ENCODE results near the gene CD300LG. TPM values are rescaled to one million over a fixed set of nuclear protein-coding genes. Genes with fewer than 3 reads are reported as not detected.

CD300LG gene
- total RNA-seq, 1 experiment from 2014 or later, result not detected

DNA sequence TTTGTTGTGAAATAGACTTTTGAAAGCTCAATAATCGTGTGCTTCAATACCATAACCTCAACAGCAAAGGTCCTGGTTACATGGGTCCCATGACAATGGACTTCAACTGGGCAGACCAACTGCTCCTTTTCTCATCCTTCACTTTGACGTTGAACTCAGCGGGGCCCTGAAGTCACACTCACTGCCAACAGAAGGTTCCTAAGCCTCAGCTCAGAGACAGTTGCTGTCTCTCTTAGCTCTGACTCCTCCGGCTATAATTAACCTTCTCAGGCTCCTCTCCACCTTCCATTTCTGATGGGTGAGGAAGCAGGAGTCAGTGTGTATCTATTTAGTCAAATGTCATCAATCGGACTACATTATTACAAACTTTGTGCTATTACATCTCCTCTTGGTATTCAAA lies 37.9 kb upstream of the CD300LG start:
- no peaks in the 10 kb centered on the region for H3K27me3 Mint-ChIP-seq (ENCODE audit: insufficient read depth, unreplicated experiment)
- ChIA-PET POLR2A (no interaction called here), CTCF (interaction anchor here (0.5 kb wide), 1 partner anchor 58 kb away, joined by 3 read pairs; no protein-coding TSS in a partner anchor)
- H3K36me3 Mint-ChIP-seq (ENCODE audit: insufficient read depth, unreplicated experiment), result peaks cover 6% of the 10 kb centered on the region
- no peaks in the 10 kb centered on the region for H3K4me1 Mint-ChIP-seq (ENCODE audit: insufficient read depth, unreplicated experiment)
- intact Hi-C loops (cut with micrococcal nuclease), result no loop called here
- H3K9me3 Mint-ChIP-seq (ENCODE audit: unreplicated experiment), result no peaks in the 10 kb centered on the region
- no peak overlapping the region for H3K27ac Mint-ChIP-seq (ENCODE audit: low read depth, unreplicated experiment)
- BruUV-seq (replicated peaks), result no TSS peak
- TF ChIP-seq CTCF (IDR thresholded peaks at IDR 0.05; ENCODE audit: unreplicated experiment), result no peak
- H3K4me3 Mint-ChIP-seq (ENCODE audit: unreplicated experiment), result no peak overlapping the region
- no peak for DNase-seq (ENCODE audit: unreplicated experiment)

DNA sequence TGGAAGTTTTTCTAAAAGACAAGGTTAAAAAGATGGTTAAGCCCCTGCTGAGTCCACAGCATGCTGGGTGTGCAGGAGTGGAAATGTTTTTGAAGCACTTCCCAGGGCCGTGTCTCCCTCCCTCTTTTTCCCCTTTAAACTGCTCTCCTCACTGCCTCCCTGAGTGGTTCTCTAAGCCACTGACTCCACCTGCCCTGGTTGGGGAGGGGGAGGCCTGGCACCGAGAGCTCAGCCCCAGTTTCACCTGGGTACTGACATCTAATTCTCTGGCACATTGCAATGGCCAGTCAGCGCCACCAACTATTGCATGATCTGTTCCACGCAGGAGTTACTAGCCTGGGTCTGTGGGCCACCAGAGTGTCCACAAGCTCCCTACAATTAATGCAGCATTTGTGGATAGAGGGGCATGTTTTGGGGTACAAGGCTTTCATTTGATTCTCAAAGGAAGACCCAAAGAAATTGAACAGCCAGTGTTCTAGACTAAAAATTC lies 36.7 kb upstream of the CD300LG start:
- Mint-ChIP-seq H3K4me3 (ENCODE audit: unreplicated experiment) (no peak overlapping the region), H3K27ac (ENCODE audit: low read depth, unreplicated experiment) (no peak overlapping the region), H3K4me1 (ENCODE audit: insufficient read depth, unreplicated experiment) (peaks cover 8% of the 10 kb centered on the region), H3K36me3 (ENCODE audit: insufficient read depth, unreplicated experiment) (peaks cover 13% of the 10 kb centered on the region), H3K9me3 (ENCODE audit: unreplicated experiment) (no peaks in the 10 kb centered on the region), H3K27me3 (ENCODE audit: insufficient read depth, unreplicated experiment) (no peaks in the 10 kb centered on the region)
- DNase-seq (ENCODE audit: unreplicated experiment), result no peak
- intact Hi-C loops (cut with micrococcal nuclease), result no loop called here
- no peak for TF ChIP-seq CTCF (IDR thresholded peaks at IDR 0.05; ENCODE audit: unreplicated experiment)
- no TSS peak for BruUV-seq (replicated peaks)
- ChIA-PET CTCF (no interaction called here), POLR2A (no interaction called here)

GRCh38 chr17:43810823-43811222 lies 36.2 kb upstream of the CD300LG start:
- Mint-ChIP-seq H3K9me3 (ENCODE audit: unreplicated experiment) (no peaks in the 10 kb centered on the region), H3K27ac (ENCODE audit: low read depth, unreplicated experiment) (no peak overlapping the region), H3K36me3 (ENCODE audit: insufficient read depth, unreplicated experiment) (peaks cover 18% of the 10 kb centered on the region), H3K4me3 (ENCODE audit: unreplicated experiment) (no peak overlapping the region), H3K27me3 (ENCODE audit: insufficient read depth, unreplicated experiment) (no peaks in the 10 kb centered on the region), H3K4me1 (ENCODE audit: insufficient read depth, unreplicated experiment) (peaks cover 8% of the 10 kb centered on the region)
- BruUV-seq (replicated peaks), result no TSS peak
- intact Hi-C loops (cut with micrococcal nuclease), result no loop called here
- no peak for TF ChIP-seq CTCF (IDR thresholded peaks at IDR 0.05; ENCODE audit: unreplicated experiment)
- CTCF ChIA-PET, result interaction anchor here (0.6 kb wide), 1 partner anchor 1715 kb away, joined by 3 read pairs; no protein-coding TSS in a partner anchor
- DNase-seq (ENCODE audit: unreplicated experiment), result no peak
- POLR2A ChIA-PET, result no interaction called here

- Mint-ChIP-seq H3K4me3 (ENCODE audit: unreplicated experiment) (no peak overlapping the region), H3K4me1 (ENCODE audit: insufficient read depth, unreplicated experiment) (peaks cover 8% of the 10 kb centered on the region), H3K9me3 (ENCODE audit: unreplicated experiment) (no peaks in the 10 kb centered on the region), H3K36me3 (ENCODE audit: insufficient read depth, unreplicated experiment) (peaks cover 13% of the 10 kb centered on the region), H3K27ac (ENCODE audit: low read depth, unreplicated experiment) (no peak overlapping the region), H3K27me3 (ENCODE audit: insufficient read depth, unreplicated experiment) (no peaks in the 10 kb centered on the region)
- TF ChIP-seq CTCF (IDR thresholded peaks at IDR 0.05; ENCODE audit: unreplicated experiment), result no peak
- DNase-seq (ENCODE audit: unreplicated experiment), result no peak
- BruUV-seq (replicated peaks), result no TSS peak
- intact Hi-C loops (cut with micrococcal nuclease), result no loop called here
- CTCF ChIA-PET, result no interaction called here
- POLR2A ChIA-PET, result interaction anchor here (0.6 to 1.3 kb wide), 3 partner anchors 16 to 54 kb away, joined by 3 to 4 read pairs (median 3); no protein-coding TSS in a partner anchor
Observed at GRCh38 chr17:43812396-43813265, 34.3 kb upstream of the CD300LG start.
